22Rv1 (cell line): ENCODE measurements around the gene ARMC5.

Source experiments
- H3K27ac ChIP-seq: fragments of 450-650 bp; 2 replicates; pipeline ENCODE4 v1.5.1; 2017
- ZFX ChIP-seq: fragments of 450-650 bp; IDR thresholded peaks from 2 replicates; pipeline ENCODE4 v1.6.1; 2017; ENCODE audit warnings: antibody characterized with exemption, borderline replicate concordance
- TF ChIP-seq, protein P1 (sequence below): fragments of 450-650 bp; IDR thresholded peaks from 2 replicates; pipeline ENCODE4 v1.5.1; 2017; ENCODE audit warnings: mild to moderate bottlenecking

ARMC5 gene, protein sequence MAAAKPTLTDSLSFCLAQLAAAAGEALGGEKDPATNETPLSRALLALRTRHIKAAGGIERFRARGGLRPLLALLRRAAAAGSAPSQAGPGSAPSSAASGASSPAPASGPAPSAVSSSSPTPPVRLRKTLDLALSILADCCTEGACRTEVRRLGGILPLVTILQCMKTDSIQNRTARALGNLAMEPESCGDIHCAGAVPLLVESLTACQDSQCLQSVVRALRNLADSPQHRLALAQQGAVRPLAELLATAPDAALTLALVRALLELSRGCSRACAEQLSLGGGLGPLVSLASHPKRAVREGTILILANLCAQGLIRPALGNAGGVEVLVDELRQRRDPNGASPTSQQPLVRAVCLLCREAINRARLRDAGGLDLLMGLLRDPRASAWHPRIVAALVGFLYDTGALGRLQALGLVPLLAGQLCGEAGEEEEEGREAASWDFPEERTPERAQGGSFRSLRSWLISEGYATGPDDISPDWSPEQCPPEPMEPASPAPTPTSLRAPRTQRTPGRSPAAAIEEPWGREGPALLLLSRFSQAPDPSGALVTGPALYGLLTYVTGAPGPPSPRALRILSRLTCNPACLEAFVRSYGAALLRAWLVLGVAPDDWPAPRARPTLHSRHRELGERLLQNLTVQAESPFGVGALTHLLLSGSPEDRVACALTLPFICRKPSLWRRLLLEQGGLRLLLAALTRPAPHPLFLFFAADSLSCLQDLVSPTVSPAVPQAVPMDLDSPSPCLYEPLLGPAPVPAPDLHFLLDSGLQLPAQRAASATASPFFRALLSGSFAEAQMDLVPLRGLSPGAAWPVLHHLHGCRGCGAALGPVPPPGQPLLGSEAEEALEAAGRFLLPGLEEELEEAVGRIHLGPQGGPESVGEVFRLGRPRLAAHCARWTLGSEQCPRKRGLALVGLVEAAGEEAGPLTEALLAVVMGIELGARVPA

DNA sequence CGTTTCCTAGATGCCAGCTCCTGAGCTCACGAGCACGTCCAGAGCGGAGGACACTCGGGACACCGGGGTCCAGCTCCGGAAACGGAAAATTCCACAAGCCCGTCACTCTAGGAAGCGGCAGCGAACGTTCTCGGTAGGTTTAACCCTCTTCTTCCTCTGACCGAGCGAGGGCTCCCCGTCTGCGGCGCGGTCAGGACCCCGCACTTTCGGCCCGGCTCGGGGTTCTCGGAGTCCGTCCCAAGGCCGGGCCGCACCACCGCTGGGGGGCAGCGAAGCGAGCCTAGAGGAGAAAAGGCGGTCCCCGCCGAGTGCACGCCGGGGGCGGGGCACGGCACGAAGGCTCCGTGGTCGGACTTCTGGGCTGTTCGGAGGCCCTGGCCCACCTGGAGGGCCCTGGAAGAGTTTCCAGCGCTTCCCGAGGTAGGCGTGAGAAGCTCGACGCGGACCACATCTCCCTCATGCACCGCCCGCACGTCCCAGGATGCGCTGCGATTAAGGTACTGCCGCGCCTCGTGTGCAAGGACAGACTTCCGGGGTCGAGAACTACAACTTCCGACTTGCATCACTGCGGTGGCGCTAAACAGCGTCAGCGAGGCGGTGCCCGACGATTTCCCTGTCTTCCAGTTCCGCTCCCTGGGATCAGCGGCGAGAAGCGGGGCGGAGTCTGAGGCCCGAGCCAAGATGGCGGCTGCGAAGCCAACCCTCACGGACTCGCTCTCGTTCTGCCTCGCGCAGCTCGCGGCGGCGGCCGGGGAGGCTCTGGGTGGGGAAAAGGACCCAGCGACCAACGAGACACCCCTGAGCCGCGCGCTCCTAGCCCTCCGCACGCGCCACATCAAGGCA lies at the start of gene ARMC5:
Gene ARMC5 (plus strand): TSS at position 658 of the 843 bp plus-strand sequence. CDS start 24 bp downstream, at position 682.
- peak within 1 kb of the TSS; percentile 91 for H3K27ac ChIP-seq
- TF ChIP-seq, protein P1, sequence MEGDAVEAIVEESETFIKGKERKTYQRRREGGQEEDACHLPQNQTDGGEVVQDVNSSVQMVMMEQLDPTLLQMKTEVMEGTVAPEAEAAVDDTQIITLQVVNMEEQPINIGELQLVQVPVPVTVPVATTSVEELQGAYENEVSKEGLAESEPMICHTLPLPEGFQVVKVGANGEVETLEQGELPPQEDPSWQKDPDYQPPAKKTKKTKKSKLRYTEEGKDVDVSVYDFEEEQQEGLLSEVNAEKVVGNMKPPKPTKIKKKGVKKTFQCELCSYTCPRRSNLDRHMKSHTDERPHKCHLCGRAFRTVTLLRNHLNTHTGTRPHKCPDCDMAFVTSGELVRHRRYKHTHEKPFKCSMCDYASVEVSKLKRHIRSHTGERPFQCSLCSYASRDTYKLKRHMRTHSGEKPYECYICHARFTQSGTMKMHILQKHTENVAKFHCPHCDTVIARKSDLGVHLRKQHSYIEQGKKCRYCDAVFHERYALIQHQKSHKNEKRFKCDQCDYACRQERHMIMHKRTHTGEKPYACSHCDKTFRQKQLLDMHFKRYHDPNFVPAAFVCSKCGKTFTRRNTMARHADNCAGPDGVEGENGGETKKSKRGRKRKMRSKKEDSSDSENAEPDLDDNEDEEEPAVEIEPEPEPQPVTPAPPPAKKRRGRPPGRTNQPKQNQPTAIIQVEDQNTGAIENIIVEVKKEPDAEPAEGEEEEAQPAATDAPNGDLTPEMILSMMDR: peak; percentile 77
- no peak for TF ChIP-seq ZFX

DNA sequence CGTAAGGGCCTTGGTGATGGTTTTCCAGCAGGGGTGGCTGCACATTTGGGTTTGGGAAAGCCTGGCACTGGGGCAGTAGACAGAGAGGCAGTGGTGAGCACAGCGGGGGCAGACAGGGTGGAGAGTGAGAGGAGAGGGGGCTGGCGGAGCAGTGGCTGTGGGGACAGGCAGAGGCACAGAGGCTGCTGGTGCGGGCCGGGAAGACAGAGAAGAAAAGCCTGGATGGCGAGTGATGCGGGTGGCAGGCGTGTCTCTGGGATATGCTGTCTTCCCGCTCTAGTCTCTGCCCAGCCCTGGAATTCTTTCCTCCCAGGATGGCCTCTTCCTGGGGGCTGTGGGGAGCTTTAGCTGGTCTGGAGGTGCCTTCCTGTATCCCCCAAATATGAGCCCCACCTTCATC lies 49.2 kb upstream of the ARMC5 start:
- TF ChIP-seq ZFX: no peak
- H3K27ac ChIP-seq: no peak overlapping the region

DNA sequence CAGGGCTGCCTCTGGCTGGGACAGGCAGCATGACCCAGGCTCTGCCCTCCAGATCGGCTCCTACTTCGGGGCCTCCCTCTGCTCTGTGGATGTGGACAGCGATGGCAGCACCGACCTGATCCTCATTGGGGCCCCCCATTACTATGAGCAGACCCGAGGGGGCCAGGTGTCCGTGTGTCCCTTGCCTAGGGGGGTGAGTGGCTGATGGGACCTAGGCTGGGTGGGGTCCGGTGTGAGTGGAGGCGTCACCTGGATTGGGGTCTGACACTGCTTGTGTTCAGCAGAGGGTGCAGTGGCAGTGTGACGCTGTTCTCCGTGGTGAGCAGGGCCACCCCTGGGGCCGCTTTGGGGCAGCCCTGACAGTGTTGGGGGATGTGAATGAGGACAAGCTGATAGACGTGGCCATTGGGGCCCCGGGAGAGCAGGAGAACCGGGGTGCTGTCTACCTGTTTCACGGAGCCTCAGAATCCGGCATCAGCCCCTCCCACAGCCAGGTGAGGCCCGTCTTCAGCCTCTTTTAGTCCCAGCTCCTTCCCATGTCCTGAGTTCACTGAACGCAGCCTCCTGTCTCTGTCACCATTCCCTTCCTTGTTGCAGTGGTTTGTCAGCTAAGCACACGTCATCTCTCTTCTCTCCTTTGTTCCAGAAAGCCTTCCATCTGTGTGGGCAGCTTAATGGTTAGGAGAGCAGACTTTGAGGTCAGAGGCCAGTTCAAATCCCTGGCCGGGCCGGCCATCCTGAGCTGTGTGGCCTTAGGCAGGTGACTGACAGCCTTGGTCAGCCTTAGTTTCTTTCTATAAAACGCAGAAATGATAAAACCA lies 48.1 kb upstream of the ARMC5 start:
- TF ChIP-seq ZFX: no peak
- TF ChIP-seq, protein P1: no peak

DNA sequence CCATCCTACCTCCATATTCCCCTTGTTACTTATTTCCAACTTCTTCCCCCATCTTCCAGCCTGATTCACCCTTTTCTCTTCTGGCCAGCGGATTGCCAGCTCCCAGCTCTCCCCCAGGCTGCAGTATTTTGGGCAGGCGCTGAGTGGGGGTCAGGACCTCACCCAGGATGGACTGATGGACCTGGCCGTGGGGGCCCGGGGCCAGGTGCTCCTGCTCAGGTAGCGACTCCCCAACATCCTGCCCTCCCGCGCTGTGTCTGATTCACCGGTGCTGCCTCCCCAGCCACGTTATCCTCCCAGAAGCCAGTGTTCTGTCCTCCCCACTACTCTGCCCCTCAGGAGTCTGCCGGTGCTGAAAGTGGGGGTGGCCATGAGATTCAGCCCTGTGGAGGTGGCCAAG lies 46.6 kb upstream of the ARMC5 start:
- TF ChIP-seq ZFX: no peak
- TF ChIP-seq, protein P1: no peak
- H3K27ac ChIP-seq: no peak overlapping the region

More for the DNA sequence above, 48.1 kb upstream of the ARMC5 start:
- H3K27ac ChIP-seq: no peak overlapping the region

DNA sequence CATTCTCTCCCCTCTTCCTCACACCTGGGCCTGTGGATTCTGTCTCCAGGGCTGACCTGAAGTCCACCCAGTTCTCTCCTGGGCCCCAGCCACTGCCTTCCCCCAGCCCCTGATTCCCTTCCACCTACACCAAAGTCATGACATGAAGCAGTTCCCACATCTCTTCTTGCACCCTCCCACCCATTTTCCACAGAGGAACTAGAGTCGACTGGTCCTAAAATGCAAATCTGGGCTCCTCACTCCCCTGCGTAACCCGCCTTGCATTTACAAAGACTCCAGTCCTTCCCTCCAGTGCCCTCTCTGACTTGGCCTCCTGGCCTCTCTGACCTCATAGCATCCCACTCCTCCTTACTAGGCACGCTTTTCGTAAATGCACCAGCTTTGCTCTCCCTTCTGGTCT lies 45.9 kb upstream of the ARMC5 start:
- H3K27ac ChIP-seq: no peak overlapping the region
- no peak for TF ChIP-seq ZFX
- TF ChIP-seq, protein P1: no peak

DNA sequence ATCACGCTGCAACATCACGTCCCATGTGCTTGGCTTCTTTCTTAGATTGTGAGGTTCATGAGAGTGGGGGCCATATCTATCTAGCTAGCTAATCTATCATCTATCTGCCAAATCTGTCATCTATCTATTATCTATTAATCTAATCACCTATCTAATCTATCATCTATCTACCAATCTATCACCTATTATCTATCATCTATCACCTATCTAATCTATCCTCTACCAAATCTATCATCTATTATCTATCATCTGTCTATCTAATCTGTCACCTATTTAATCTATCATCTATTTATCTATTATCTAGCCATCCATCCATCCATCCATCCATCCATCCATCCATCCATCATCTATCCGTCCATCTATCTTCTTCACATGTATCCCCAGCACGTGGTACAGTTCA lies 45.4 kb upstream of the ARMC5 start:
- TF ChIP-seq, protein P1: no peak
- no peak for TF ChIP-seq ZFX
- no peak overlapping the region for H3K27ac ChIP-seq

DNA sequence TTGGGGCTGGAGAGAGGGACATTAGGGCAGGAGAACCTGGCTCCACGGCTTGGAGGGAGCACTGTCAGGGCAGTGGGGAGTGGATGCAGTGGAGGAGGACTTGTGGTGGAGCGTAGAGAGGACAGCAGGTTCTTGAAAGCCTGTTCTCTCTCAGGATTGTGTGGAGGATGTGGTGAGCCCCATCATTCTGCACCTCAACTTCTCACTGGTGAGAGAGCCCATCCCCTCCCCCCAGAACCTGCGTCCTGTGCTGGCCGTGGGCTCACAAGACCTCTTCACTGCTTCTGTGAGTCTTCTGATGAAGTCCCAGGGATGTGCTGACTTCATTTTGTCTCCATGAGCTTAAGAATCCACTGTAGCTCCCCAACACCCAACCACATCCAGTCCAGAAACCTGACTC lies 44.6 kb upstream of the ARMC5 start:
- H3K27ac ChIP-seq: no peak overlapping the region
- TF ChIP-seq ZFX: no peak
- TF ChIP-seq, protein P1: no peak
